ENCODE data around the gene USP27X.
A peak's percentile ranks its signal among the peaks of the same experiment; 100 is the strongest.

Gene USP27X

GRCh38 chrX:49884290-49884862 lies 5.1 kb downstream of the USP27X start:
- peak in 31 of 51 donors; percentile 0 to 53 (median 12) for DNase-seq

- DNase-seq: no peak
Observed at GRCh38 chrX:49892542-49892941, 13.3 kb downstream of the USP27X start.

- no peak for DNase-seq
Observed at GRCh38 chrX:49896951-49897350, 17.7 kb downstream of the USP27X start.

- no peak for DNase-seq
Observed at GRCh38 chrX:49901048-49901447, 21.8 kb downstream of the USP27X start.

- DNase-seq: no peak
Observed at GRCh38 chrX:49910344-49910743, 31.1 kb downstream of the USP27X start.

- DNase-seq: no peak
Observed at GRCh38 chrX:49912086-49912485, 32.8 kb downstream of the USP27X start.

- no peak for DNase-seq
Observed at GRCh38 chrX:49912861-49913260, 33.6 kb downstream of the USP27X start.

GRCh38 chrX:49915361-49916222 lies 36.3 kb downstream of the USP27X start:
- DNase-seq: peak in 16 of 51 donors; percentile 0 to 25 (median 7)

- DNase-seq: peak in 17 of 51 donors; percentile 0 to 18 (median 4)
Observed at GRCh38 chrX:49919617-49920016, 40.3 kb downstream of the USP27X start.

- no peak for DNase-seq
Observed at GRCh38 chrX:49921109-49921508, 41.8 kb downstream of the USP27X start.

GRCh38 chrX:49922291-49923241 lies 43.3 kb downstream of the USP27X start, which contains the start of gene CLCN5:
Gene CLCN5 (plus strand): TSS chrX:49922596. CDS start chrX:49925299, 2,703 bp downstream.
- peak; percentile 34 to 93 (median 85) for DNase-seq

GRCh38 chrX:49925176-49925575 lies 45.9 kb downstream of the USP27X start:
- no peak for DNase-seq

GRCh38 chrX:49930039-49930438 lies 50.8 kb downstream of the USP27X start:
- DNase-seq: no peak

All from hypothalamus (tissue), 51 donors.